Heart right ventricle (tissue), 16 donors: ENCODE results near the gene CCDC73. TPM values are rescaled to one million over a fixed set of nuclear protein-coding genes. Genes with fewer than 3 reads are reported as not detected.

ENCODE experiments used
- ATAC-seq, 8 donors: fragments of 200-7000 bp; cut with Tn5 transposase; one replicate each; pipeline ENCODE4 v1.9.1; 2020; ENCODE audit warnings: mild to moderate bottlenecking in 8 of 8, moderate library complexity in 8 of 8, moderate number of reproducible peaks in 1 of 8
- DNase-seq, 2 donors: peaks; one replicate each; pipeline ENCODE4 v3.0.0-alpha.2; 2020
- H3K27ac ChIP-seq, 10 donors: fragments of 200-600 bp; sonication (generic) in 2 of 10; one replicate each; pipeline versions ENCODE4 v1.5.0 to v1.8.0; 2020 to 2022; ENCODE audit warnings: mild to moderate bottlenecking in 3 of 10
- H3K27me3 ChIP-seq, 7 donors: fragments of 200-600 bp; one replicate each; pipeline ENCODE4 v1.8.0; 2021 to 2022; ENCODE audit warnings: mild to moderate bottlenecking in 2 of 7
- H3K36me3 ChIP-seq, 9 donors: fragments of 200-600 bp; sonication (generic) in 1 of 9; one replicate each; pipeline versions ENCODE4 v1.5.0 to v1.8.0; 2020 to 2022; ENCODE audit warnings: mild to moderate bottlenecking in 2 of 9
- H3K4me1 ChIP-seq, 9 donors: fragments of 200-600 bp; sonication (generic) in 1 of 9; one replicate each; pipeline versions ENCODE4 v1.5.0 to v1.8.0; 2020 to 2022; ENCODE audit warnings: mild to moderate bottlenecking in 4 of 9
- H3K4me3 ChIP-seq, 10 donors: fragments of 200-600 bp; sonication (generic) in 2 of 10; one replicate each; pipeline versions ENCODE4 v1.5.0 to v1.8.0; 2020 to 2022; ENCODE audit warnings: mild to moderate bottlenecking in 7 of 10, moderate library complexity in 2 of 10
- H3K9me3 ChIP-seq, 11 donors: fragments of 200-600 bp in 10 of 11; sonication (generic) in 2 of 11; one replicate each; pipeline versions ENCODE4 v1.5.0 to v1.8.0; 2013 to 2022; ENCODE audit warnings: mild to moderate bottlenecking in 2 of 11, control low read depth in 1 of 11, moderate library complexity in 1 of 11
- WGBS, 2 donors: extraction: QIAGEN DNeasy Blood & Tissue Kit; methylation state at CpG; one replicate each; pipeline ENCODE4 v1.1.7; 2013; ENCODE audit warnings: inconsistent platforms in 1 of 2; 5-methylcytosine and 5-hydroxymethylcytosine counted together
- intact Hi-C, 10 donors: fragments of 100-400 bp; cut with DNase I; formaldehyde crosslinking; loops; one replicate each; pipeline versions ENCODE4 v1.11.1 to v1.14.2; 2022
- polyA plus RNA-seq, 2 donors: library from polyadenylated mRNA; stranded (reverse); fragments of 200-250 nt; gene quantifications; one replicate each; pipeline ENCODE4 v1.2.3, GENCODE V29; 2013
- total RNA-seq, 10 donors: library from RNA; stranded (reverse); fragmentation: NEBNext Ultra II Directional in 3 of 10; extraction: Animal tissue kit (Norgen Biotek cat#: 25700) in 3 of 10; gene quantifications; one replicate each; pipeline versions ENCODE4 v1.2.1 to v1.2.4, GENCODE V29; 2021 to 2023
- TF ChIP-seq, protein P1 (sequence below), 9 donors: fragments of 200-600 bp; sonication (generic) in 2 of 9; IDR thresholded peaks; one replicate each; pipeline versions ENCODE4 v1.5.0 to v1.8.0; 2021 to 2022; ENCODE audit warnings: antibody characterized with exemption in 9 of 9, mild to moderate bottlenecking in 5 of 9, moderate library complexity in 1 of 9
- donor health status: Arrhythmogenic right ventricular cardiomyopathy.
- donor health status: ischemic (EF 13 %, LVEDD 7.1; RV severe dilation, severe dysfunction).
- donor health status: healthy with polysubstance abuse.
- donor health status: DM: no; HTN: yes; CAD: no.
- donor health status: DM: no; HTN: no; CAD: no.
- donor health status: ischemic (EF 25% LVEDD 6.9; RV normal size, moderate dysfunction).
- donor health status: ischemic (EF 25% LVEDD 5.7; RV mildly dilated, moderate dysfunction).
- donor health status: healthy.
- donor health status: DM: yes; HTN: yes; CAD: no.
- donor health status: Ischemic cardiomyopathy.
- donor health status: ischemic (EF 35%, LVEDD 5.7; RV mildly dilated, moderate dysfunction).
- donor health status: nonischemic (EF 11% LVEDD 7.7; RV severe dilation, severe dysfunction).
- donor health status: DM: yes; HTN: yes; CAD: no.
- donor health status: PGD.
- donor health status: ischemic (EF 29% LVEDD 5.4; RV normal size, mild dysfunction).
- donor health status: nonischemic (EF 23%, LVEDD 6.1; RV moderate dilation, normal function).

CCDC73 gene
- total and polyA plus RNA-seq, 12 donors, result 0.01 TPM; not detected in 11

DNA sequence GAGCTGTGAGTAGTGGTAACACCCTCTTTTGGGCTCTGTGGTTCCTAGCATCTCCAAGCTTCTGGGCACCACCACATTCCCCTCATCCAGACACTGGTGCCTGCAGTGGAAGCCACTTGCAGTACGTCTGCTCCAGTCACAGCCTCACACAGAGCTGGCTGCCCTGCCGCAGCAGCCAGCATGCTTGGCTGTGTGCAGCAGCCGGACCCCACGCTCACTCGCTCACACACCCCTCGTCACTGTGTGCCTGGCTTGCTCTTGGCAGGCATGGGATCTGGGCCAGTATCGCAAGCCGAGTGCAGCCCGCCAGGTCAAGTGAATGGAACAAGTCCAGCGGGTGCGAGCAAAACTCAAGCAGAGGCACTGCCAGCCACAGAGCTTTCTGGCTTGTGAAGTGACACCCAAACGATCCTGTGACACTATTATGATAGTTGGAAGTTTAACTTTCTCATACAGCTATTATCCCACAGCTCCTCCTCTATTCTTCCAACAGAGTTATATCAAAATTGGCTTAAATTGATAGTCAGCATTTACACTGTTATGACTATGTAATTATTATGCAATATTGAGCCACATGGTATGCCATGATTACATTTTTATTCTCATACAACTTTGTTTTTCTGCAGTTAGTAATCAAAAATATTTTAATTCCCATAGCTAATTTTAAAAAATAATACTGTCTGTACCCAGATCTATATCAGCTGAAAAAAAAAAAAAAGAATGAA lies 89.0 kb downstream of the CCDC73 start:
- DNase-seq, result no peak
- TF ChIP-seq, protein P1, sequence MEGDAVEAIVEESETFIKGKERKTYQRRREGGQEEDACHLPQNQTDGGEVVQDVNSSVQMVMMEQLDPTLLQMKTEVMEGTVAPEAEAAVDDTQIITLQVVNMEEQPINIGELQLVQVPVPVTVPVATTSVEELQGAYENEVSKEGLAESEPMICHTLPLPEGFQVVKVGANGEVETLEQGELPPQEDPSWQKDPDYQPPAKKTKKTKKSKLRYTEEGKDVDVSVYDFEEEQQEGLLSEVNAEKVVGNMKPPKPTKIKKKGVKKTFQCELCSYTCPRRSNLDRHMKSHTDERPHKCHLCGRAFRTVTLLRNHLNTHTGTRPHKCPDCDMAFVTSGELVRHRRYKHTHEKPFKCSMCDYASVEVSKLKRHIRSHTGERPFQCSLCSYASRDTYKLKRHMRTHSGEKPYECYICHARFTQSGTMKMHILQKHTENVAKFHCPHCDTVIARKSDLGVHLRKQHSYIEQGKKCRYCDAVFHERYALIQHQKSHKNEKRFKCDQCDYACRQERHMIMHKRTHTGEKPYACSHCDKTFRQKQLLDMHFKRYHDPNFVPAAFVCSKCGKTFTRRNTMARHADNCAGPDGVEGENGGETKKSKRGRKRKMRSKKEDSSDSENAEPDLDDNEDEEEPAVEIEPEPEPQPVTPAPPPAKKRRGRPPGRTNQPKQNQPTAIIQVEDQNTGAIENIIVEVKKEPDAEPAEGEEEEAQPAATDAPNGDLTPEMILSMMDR (IDR thresholded peaks at IDR 0.05), result no peak

DNA sequence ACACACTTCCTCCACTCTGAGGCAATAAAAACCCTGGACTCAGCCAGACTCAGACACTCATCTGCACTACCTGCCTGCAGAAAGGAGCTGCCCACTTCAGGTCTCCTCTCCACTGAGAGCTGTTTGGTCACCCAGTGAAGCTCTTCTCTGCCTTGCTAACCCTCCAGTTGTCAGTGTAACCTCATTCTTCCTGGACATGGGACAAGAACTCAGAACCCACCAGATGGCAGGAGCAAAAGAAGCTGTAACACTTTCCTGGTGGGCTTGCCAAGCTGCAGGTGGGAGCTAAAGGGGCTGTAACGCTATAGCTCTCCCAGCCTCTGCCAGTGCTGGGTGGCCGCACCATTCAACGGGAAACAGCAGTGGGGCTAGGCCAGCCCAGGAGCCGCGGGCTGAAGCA lies 89.7 kb downstream of the CCDC73 start:
- Histone ChIP-seq H3K27me3 (no peaks in the 10 kb centered on the region), H3K9me3 (peaks cover 0 to 20% (median 5%) of the 10 kb centered on the region in 11 donors), H3K4me3 (no peak overlapping the region), H3K4me1 (peaks cover 0 to 6% (median 0%) of the 10 kb centered on the region in 9 donors), H3K36me3 (no peaks in the 10 kb centered on the region), H3K27ac (no peak overlapping the region)
- TF ChIP-seq, protein P1 (IDR thresholded peaks at IDR 0.05), result no peak
- intact Hi-C loops, result no loop called here
- DNase-seq (no peak), ATAC-seq (no peak)
- 85 to 95% methylated on average over 5 of the region's 5 CpGs for WGBS, 2 donors

More for the DNA sequence above, 89.0 kb downstream of the CCDC73 start:
- Histone ChIP-seq H3K27me3 (peaks cover 0 to 4% (median 0%) of the 10 kb centered on the region in 7 donors), H3K9me3 (peaks cover 0 to 20% (median 5%) of the 10 kb centered on the region in 11 donors), H3K27ac (no peak overlapping the region), H3K4me3 (no peak overlapping the region), H3K36me3 (no peaks in the 10 kb centered on the region), H3K4me1 (peaks cover 0 to 6% (median 0%) of the 10 kb centered on the region in 9 donors)
- peak in 1 of 8 donors; percentile 89 for ATAC-seq
- 91 to 94% methylated on average over 12 of the region's 12 CpGs for WGBS, 2 donors
- intact Hi-C loops, result no loop called here

DNA sequence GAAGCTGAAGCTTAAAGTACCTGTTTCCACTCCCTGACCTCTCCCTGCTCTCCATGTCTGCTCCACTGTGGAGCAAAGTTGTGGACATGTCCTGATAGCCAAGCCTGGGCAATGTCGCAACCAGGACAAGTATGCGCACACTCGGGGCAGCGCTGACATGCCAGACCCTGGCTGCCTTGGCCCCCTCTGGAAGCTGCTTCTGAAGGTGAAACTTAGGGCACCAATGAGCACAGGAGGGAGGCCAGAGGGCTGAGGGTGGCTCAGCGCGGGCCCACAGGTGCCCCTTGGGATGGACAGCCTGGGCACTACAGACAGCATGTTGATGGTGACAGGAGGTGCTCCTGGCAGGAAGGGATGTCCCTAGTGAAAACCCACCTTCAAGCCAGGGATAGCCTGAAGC lies 90.2 kb downstream of the CCDC73 start:
- Histone ChIP-seq H3K27me3 (no peaks in the 10 kb centered on the region), H3K27ac (no peak overlapping the region), H3K4me3 (no peak overlapping the region), H3K9me3 (peaks cover 0 to 20% (median 5%) of the 10 kb centered on the region in 11 donors), H3K4me1 (peaks cover 0 to 6% (median 0%) of the 10 kb centered on the region in 9 donors), H3K36me3 (no peaks in the 10 kb centered on the region)
- ATAC-seq, result no peak
- TF ChIP-seq, protein P1 (IDR thresholded peaks at IDR 0.05), result no peak
- no peak for DNase-seq
- WGBS, 2 donors, result 99% methylated on average over 6 of the region's 6 CpGs
- intact Hi-C loops, result no loop called here

DNA sequence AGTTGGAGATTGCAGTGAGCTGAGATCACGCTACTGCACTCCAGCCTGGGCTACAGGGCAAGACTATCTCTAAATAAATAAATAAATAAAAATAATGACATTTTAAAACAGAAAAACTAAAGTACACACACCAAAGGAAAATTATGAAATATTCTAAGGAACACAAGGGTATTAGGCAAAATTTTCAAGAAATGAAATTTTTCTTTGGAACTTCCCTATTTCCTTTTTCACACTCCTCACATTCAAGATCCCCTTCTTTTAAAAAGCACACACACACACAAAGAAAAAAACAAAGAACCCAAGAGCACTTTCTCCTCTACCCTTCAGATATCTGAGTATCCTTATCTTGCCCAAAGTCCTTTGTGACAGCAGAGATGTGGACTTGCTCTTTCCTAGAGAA lies 92.8 kb downstream of the CCDC73 start:
- 94 to 100% methylated on average over 1 of the region's 1 CpG for WGBS, 2 donors
- intact Hi-C loops, result no loop called here
- TF ChIP-seq, protein P1 (IDR thresholded peaks at IDR 0.05), result no peak
- Histone ChIP-seq H3K4me1 (peaks cover 0 to 3% (median 0%) of the 10 kb centered on the region in 9 donors), H3K36me3 (no peaks in the 10 kb centered on the region), H3K9me3 (peaks cover 0 to 14% (median 5%) of the 10 kb centered on the region in 11 donors), H3K4me3 (no peak overlapping the region), H3K27me3 (no peaks in the 10 kb centered on the region), H3K27ac (no peak overlapping the region)
- ATAC-seq (no peak), DNase-seq (no peak)
